ENCODE results near the gene A2M.

The A2M gene

GRCh38 chr12:9127484-9127883, 11.8 kb upstream of the A2M start:
- no peak overlapping the region for H3K4me2 ChIP-seq (ENCODE audit: low read length)
- H3K18ac ChIP-seq (ENCODE audit: low read length) = no peak overlapping the region
- no peak overlapping the region for H2AK5ac ChIP-seq (ENCODE audit: low read length)
- no peak overlapping the region for H3K14ac ChIP-seq (ENCODE audit: low read length)
- H3K79me1 ChIP-seq (ENCODE audit: low read length) = no peaks in the 10 kb centered on the region
- H3K4me3 ChIP-seq (ENCODE audit: low read depth, low read length) = no peak overlapping the region
- no peak overlapping the region for H2BK12ac ChIP-seq (ENCODE audit: low read length)
- no peaks in the 10 kb centered on the region for H3K79me2 ChIP-seq (ENCODE audit: control insufficient read depth, insufficient read depth, low read length, poor library complexity)
- no peak overlapping the region for H4K91ac ChIP-seq (ENCODE audit: low read depth, low read length)
- H3K27ac ChIP-seq (ENCODE audit: low read depth, low read length) = no peak overlapping the region
- H2AFZ ChIP-seq (ENCODE audit: insufficient read depth, low read length, poor library complexity) = no peak overlapping the region
- H4K12ac ChIP-seq (ENCODE audit: low read depth, low read length) = no peak overlapping the region
- H3K36me3 ChIP-seq (ENCODE audit: control insufficient read depth in 1 of 2, insufficient read depth in 2 of 2, low read length in 2 of 2) = no peaks in the 10 kb centered on the region
- no CpG with 5 or more reads among the region's 21 CpGs for WGBS (ENCODE audit: extremely low coverage, insufficient coverage, insufficient read length)
- DNase-seq = no peak
- no peak overlapping the region for H3K9ac ChIP-seq (ENCODE audit: low read length)
- H3K4ac ChIP-seq (ENCODE audit: low read depth, low read length) = no peak overlapping the region
- peaks cover 6% of the 10 kb centered on the region for H3K9me3 ChIP-seq (ENCODE audit: insufficient read depth, low read depth, low read length)
- no peak overlapping the region for H2BK5ac ChIP-seq (ENCODE audit: low read depth, low read length, poor library complexity)
- H4K8ac ChIP-seq (ENCODE audit: low read depth, low read length) = no peak overlapping the region
- no peaks in the 10 kb centered on the region for H3K27me3 ChIP-seq (ENCODE audit: insufficient read depth, low read length)
- no peak overlapping the region for H2BK120ac ChIP-seq (ENCODE audit: insufficient read depth, low read length, poor library complexity)
- H3K4me1 ChIP-seq (ENCODE audit: control insufficient read depth in 1 of 2, insufficient read depth in 2 of 2, low read length in 2 of 2) = no peaks in the 10 kb centered on the region
- no peak overlapping the region for H3K23ac ChIP-seq (ENCODE audit: low read length)

DNA sequence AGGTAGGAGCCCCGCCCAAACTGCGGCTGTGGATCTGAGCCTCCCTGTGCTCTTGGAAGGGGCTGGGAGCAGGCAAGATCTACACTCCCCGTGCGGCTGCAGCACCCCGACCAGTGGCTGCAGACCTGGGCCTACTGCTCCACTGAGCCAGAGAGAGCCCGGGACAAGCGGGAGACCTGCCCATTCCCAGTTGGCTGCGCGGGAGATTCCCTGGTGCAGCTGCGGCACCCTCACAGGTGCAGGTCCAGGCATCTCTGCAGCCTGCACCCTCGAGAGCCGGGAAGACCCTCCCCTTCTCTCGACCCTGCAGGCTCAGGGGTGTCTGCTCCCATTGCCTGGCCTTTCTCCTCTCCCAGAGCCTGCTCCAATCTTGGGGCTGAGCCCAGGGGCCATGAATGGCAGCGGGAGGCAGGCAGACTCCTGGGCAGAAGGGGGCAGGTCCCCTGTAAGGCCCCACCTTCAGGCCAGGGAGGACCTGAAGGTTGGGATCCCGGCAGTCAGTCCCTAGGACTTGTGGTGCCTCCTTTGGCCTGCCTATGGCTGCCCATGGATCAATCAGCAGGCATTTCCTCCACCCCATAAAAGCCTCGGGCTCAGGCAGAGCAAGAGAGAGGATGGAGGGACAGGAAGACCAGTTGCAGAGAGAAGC, 8.8 kb upstream of the A2M start:
- Histone ChIP-seq H3K27me3 (ENCODE audit: insufficient read depth, low read length) (no peaks in the 10 kb centered on the region), H3K79me1 (ENCODE audit: low read length) (no peaks in the 10 kb centered on the region), H3K4me3 (ENCODE audit: low read depth, low read length) (no peak overlapping the region), H2AK5ac (ENCODE audit: low read length) (no peak overlapping the region), H3K4ac (ENCODE audit: low read depth, low read length) (no peak overlapping the region), H3K14ac (ENCODE audit: low read length) (no peak overlapping the region), H2BK12ac (ENCODE audit: low read length) (no peak overlapping the region), H2AFZ (ENCODE audit: insufficient read depth, low read length, poor library complexity) (no peak overlapping the region), H3K4me2 (ENCODE audit: low read length) (no peak overlapping the region), H4K12ac (ENCODE audit: low read depth, low read length) (no peak overlapping the region), H4K91ac (ENCODE audit: low read depth, low read length) (no peak overlapping the region), H3K18ac (ENCODE audit: low read length) (no peak overlapping the region), H3K9me3 (ENCODE audit: insufficient read depth, low read depth, low read length) (peaks cover 6% of the 10 kb centered on the region), H3K23ac (ENCODE audit: low read length) (no peak overlapping the region), H3K27ac (ENCODE audit: low read depth, low read length) (no peak overlapping the region), H3K36me3 (ENCODE audit: control insufficient read depth in 1 of 2, insufficient read depth in 2 of 2, low read length in 2 of 2) (no peaks in the 10 kb centered on the region), H3K4me1 (ENCODE audit: control insufficient read depth in 1 of 2, insufficient read depth in 2 of 2, low read length in 2 of 2) (no peaks in the 10 kb centered on the region), H4K8ac (ENCODE audit: low read depth, low read length) (no peak overlapping the region), H3K9ac (ENCODE audit: low read length) (no peak overlapping the region), H3K79me2 (ENCODE audit: control insufficient read depth, insufficient read depth, low read length, poor library complexity) (no peaks in the 10 kb centered on the region), H2BK5ac (ENCODE audit: low read depth, low read length, poor library complexity) (no peak overlapping the region), H2BK120ac (ENCODE audit: insufficient read depth, low read length, poor library complexity) (no peak overlapping the region)
- DNase-seq = no peak
- no CpG with 5 or more reads among the region's 16 CpGs for WGBS (ENCODE audit: extremely low coverage, insufficient coverage, insufficient read length)

DNA sequence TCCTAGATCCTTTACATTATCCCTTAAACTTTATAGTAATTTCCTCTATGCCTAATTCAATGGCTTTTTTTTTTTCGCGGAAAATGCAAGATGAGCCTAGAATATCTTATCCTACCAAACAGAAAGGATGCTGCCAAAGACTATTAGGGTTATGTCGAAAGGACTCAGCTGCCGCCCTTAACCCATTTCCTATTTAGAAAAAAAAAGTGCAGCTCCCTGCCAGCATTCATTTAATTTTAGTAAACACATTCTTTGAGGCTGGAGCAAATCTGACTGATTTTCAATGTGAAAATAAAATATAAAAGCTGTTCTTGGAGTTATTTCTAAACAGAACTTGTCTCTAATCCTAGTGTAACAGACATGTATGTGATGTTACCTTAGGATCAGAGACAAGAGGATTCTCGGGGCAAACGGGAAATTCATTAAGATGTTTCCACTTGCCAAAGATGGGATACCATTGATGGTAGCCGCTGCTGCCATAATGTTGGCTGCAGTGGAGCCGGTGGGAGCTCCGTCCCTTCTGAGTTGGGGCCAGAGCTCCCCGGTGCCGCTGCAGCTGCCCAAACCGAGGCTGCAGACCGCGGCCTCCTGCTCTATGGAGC, 8.2 kb upstream of the A2M start:
- no peaks in the 10 kb centered on the region for H3K79me2 ChIP-seq (ENCODE audit: control insufficient read depth, insufficient read depth, low read length, poor library complexity)
- H4K91ac ChIP-seq (ENCODE audit: low read depth, low read length) = no peak overlapping the region
- no peak overlapping the region for H3K18ac ChIP-seq (ENCODE audit: low read length)
- H3K9me3 ChIP-seq (ENCODE audit: insufficient read depth, low read depth, low read length) = peaks cover 6% of the 10 kb centered on the region
- no peak for DNase-seq
- no peaks in the 10 kb centered on the region for H3K27me3 ChIP-seq (ENCODE audit: insufficient read depth, low read length)
- H3K4ac ChIP-seq (ENCODE audit: low read depth, low read length) = no peak overlapping the region
- no peak overlapping the region for H2BK120ac ChIP-seq (ENCODE audit: insufficient read depth, low read length, poor library complexity)
- no peak overlapping the region for H4K12ac ChIP-seq (ENCODE audit: low read depth, low read length)
- H2AK5ac ChIP-seq (ENCODE audit: low read length) = no peak overlapping the region
- no peak overlapping the region for H2BK12ac ChIP-seq (ENCODE audit: low read length)
- H2BK5ac ChIP-seq (ENCODE audit: low read depth, low read length, poor library complexity) = no peak overlapping the region
- no peak overlapping the region for H3K4me3 ChIP-seq (ENCODE audit: low read depth, low read length)
- H3K4me2 ChIP-seq (ENCODE audit: low read length) = no peak overlapping the region
- no peaks in the 10 kb centered on the region for H3K79me1 ChIP-seq (ENCODE audit: low read length)
- H3K14ac ChIP-seq (ENCODE audit: low read length) = no peak overlapping the region
- no CpG with 5 or more reads among the region's 14 CpGs for WGBS (ENCODE audit: extremely low coverage, insufficient coverage, insufficient read length)
- H3K36me3 ChIP-seq (ENCODE audit: control insufficient read depth in 1 of 2, insufficient read depth in 2 of 2, low read length in 2 of 2) = no peaks in the 10 kb centered on the region
- no peak overlapping the region for H2AFZ ChIP-seq (ENCODE audit: insufficient read depth, low read length, poor library complexity)
- H3K9ac ChIP-seq (ENCODE audit: low read length) = no peak overlapping the region
- H4K8ac ChIP-seq (ENCODE audit: low read depth, low read length) = no peak overlapping the region
- no peak overlapping the region for H3K27ac ChIP-seq (ENCODE audit: low read depth, low read length)
- no peak overlapping the region for H3K23ac ChIP-seq (ENCODE audit: low read length)
- H3K4me1 ChIP-seq (ENCODE audit: control insufficient read depth in 1 of 2, insufficient read depth in 2 of 2, low read length in 2 of 2) = no peaks in the 10 kb centered on the region

DNA sequence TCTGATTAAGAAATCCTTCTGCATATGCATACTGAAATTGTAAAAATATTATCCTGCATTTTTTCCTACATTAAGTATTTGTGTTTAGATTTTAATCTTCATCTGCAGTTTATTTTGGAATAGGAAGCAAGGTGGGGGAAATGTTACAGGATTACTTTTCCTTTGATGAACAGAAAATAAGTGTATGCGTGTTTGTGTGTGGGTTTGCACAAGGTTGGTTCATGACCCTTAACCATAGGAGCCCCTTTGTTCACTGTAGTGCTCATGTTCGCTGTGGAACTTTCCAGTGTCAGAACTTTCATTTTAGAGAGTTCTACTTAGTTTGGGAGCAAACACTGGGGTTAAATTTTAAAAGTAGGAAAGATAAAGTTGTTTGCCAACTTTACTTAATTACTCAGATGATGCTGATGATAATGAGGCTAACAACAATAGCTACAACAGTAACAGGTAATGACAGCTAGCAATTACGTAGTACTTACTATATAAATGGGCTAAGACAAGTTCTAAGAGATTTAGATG, 6.4 kb upstream of the A2M start:
- Histone ChIP-seq H3K4ac (ENCODE audit: low read depth, low read length) (no peak overlapping the region), H4K91ac (ENCODE audit: low read depth, low read length) (no peak overlapping the region), H2AK5ac (ENCODE audit: low read length) (no peak overlapping the region), H4K8ac (ENCODE audit: low read depth, low read length) (no peak overlapping the region), H2BK5ac (ENCODE audit: low read depth, low read length, poor library complexity) (no peak overlapping the region), H2AFZ (ENCODE audit: insufficient read depth, low read length, poor library complexity) (no peak overlapping the region), H3K4me3 (ENCODE audit: low read depth, low read length) (no peak overlapping the region), H3K27ac (ENCODE audit: low read depth, low read length) (no peak overlapping the region), H3K36me3 (ENCODE audit: control insufficient read depth in 1 of 2, insufficient read depth in 2 of 2, low read length in 2 of 2) (no peaks in the 10 kb centered on the region), H3K4me2 (ENCODE audit: low read length) (no peak overlapping the region), H3K9me3 (ENCODE audit: insufficient read depth, low read depth, low read length) (no peaks in the 10 kb centered on the region), H3K23ac (ENCODE audit: low read length) (no peak overlapping the region), H4K12ac (ENCODE audit: low read depth, low read length) (no peak overlapping the region), H3K9ac (ENCODE audit: low read length) (no peak overlapping the region), H3K79me2 (ENCODE audit: control insufficient read depth, insufficient read depth, low read length, poor library complexity) (no peaks in the 10 kb centered on the region), H2BK12ac (ENCODE audit: low read length) (no peak overlapping the region), H3K79me1 (ENCODE audit: low read length) (no peaks in the 10 kb centered on the region), H3K14ac (ENCODE audit: low read length) (no peak overlapping the region), H3K4me1 (ENCODE audit: control insufficient read depth in 1 of 2, insufficient read depth in 2 of 2, low read length in 2 of 2) (no peaks in the 10 kb centered on the region), H3K27me3 (ENCODE audit: insufficient read depth, low read length) (no peaks in the 10 kb centered on the region), H2BK120ac (ENCODE audit: insufficient read depth, low read length, poor library complexity) (no peak overlapping the region), H3K18ac (ENCODE audit: low read length) (no peak overlapping the region)
- DNase-seq = no peak
- no CpG with 5 or more reads among the region's 3 CpGs for WGBS (ENCODE audit: extremely low coverage, insufficient coverage, insufficient read length)
